Measurements from ENCODE around the gene SF3A1. TPM values are rescaled to one million over a fixed set of nuclear protein-coding genes. Genes with fewer than 3 reads are reported as not detected.

Gene SF3A1
- polyA plus RNA-seq, 1 donor from 2014 or later, result 14.4 TPM

DNA sequence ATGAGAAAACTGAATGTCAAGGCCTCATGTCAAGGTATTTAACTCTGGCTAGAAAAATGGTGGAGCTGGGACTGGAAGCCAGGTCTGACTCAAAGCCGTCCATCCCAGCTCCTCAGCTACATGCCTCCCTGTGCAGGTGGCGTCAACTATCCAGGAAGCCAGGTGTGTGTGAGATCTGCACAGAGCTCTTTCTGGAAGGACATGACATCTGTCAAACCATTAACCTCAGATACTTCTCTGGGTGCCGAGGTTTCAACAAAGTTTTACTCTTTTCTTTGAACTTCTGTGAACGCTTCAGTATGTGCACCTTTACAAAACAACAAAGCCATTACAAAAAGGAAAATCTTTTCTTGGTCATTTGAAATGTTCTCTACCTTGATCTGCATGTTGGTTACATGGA is 60.4 kb downstream of the SF3A1 start:
- Histone ChIP-seq H4K20me1 (ENCODE audit: insufficient read depth) (no peaks in the 10 kb centered on the region), H3K27ac (ENCODE audit: low read length) (no peak overlapping the region), H3K9ac (ENCODE audit: low read length) (no peak overlapping the region), H3K79me2 (replicated peaks; ENCODE audit: insufficient read depth, low read length) (no peaks in the 10 kb centered on the region), H3K4me3 (ENCODE audit: low read length) (no peak overlapping the region), H3K9me2 (ENCODE audit: insufficient read depth, low read length) (no peaks in the 10 kb centered on the region), H3K27me3 (ENCODE audit: insufficient read depth, low read depth, low read length) (no peaks in the 10 kb centered on the region), H3K4me2 (ENCODE audit: low read length) (no peak overlapping the region), H3K36me3 (ENCODE audit: insufficient read depth, low read length) (no peaks in the 10 kb centered on the region), H3K9me3 (ENCODE audit: low read length) (no peaks in the 10 kb centered on the region), H2AFZ (ENCODE audit: low read depth, low read length) (no peak overlapping the region), H3F3A (ENCODE audit: insufficient read depth, low read length, poor library complexity, severe bottlenecking) (no peaks in the 10 kb centered on the region)
- TF ChIP-seq TAF1 (IDR thresholded peaks at IDR 0.05; ENCODE audit: low read depth) (no peak), EZH2 (IDR thresholded peaks at IDR 0.05; ENCODE audit: borderline replicate concordance, insufficient read depth, low read length, poor library complexity, severe bottlenecking) (no peak), RAD21 (conservative IDR thresholded peaks at IDR 0.05) (no peak), POLR2AphosphoS5 (IDR thresholded peaks at IDR 0.05) (no peak), SMC3 (conservative IDR thresholded peaks at IDR 0.05; ENCODE audit: poor library complexity) (no peak), MXI1 (conservative IDR thresholded peaks at IDR 0.05; ENCODE audit: poor library complexity, severe bottlenecking) (no peak), EP300 (conservative IDR thresholded peaks at IDR 0.05; ENCODE audit: poor library complexity, severe bottlenecking) (no peak)
- TF ChIP-seq, protein P1, sequence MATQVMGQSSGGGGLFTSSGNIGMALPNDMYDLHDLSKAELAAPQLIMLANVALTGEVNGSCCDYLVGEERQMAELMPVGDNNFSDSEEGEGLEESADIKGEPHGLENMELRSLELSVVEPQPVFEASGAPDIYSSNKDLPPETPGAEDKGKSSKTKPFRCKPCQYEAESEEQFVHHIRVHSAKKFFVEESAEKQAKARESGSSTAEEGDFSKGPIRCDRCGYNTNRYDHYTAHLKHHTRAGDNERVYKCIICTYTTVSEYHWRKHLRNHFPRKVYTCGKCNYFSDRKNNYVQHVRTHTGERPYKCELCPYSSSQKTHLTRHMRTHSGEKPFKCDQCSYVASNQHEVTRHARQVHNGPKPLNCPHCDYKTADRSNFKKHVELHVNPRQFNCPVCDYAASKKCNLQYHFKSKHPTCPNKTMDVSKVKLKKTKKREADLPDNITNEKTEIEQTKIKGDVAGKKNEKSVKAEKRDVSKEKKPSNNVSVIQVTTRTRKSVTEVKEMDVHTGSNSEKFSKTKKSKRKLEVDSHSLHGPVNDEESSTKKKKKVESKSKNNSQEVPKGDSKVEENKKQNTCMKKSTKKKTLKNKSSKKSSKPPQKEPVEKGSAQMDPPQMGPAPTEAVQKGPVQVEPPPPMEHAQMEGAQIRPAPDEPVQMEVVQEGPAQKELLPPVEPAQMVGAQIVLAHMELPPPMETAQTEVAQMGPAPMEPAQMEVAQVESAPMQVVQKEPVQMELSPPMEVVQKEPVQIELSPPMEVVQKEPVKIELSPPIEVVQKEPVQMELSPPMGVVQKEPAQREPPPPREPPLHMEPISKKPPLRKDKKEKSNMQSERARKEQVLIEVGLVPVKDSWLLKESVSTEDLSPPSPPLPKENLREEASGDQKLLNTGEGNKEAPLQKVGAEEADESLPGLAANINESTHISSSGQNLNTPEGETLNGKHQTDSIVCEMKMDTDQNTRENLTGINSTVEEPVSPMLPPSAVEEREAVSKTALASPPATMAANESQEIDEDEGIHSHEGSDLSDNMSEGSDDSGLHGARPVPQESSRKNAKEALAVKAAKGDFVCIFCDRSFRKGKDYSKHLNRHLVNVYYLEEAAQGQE (IDR thresholded peaks at IDR 0.05; ENCODE audit: borderline replicate concordance), result no peak
- TF ChIP-seq, protein P2, sequence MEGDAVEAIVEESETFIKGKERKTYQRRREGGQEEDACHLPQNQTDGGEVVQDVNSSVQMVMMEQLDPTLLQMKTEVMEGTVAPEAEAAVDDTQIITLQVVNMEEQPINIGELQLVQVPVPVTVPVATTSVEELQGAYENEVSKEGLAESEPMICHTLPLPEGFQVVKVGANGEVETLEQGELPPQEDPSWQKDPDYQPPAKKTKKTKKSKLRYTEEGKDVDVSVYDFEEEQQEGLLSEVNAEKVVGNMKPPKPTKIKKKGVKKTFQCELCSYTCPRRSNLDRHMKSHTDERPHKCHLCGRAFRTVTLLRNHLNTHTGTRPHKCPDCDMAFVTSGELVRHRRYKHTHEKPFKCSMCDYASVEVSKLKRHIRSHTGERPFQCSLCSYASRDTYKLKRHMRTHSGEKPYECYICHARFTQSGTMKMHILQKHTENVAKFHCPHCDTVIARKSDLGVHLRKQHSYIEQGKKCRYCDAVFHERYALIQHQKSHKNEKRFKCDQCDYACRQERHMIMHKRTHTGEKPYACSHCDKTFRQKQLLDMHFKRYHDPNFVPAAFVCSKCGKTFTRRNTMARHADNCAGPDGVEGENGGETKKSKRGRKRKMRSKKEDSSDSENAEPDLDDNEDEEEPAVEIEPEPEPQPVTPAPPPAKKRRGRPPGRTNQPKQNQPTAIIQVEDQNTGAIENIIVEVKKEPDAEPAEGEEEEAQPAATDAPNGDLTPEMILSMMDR (IDR thresholded peaks at IDR 0.05; ENCODE audit: poor library complexity, severe bottlenecking), result no peak

GRCh38 chr22:30295576-30295975 is 61.1 kb downstream of the SF3A1 start:
- H4K20me1 ChIP-seq (ENCODE audit: insufficient read depth), result no peaks in the 10 kb centered on the region
- H3K79me2 ChIP-seq (replicated peaks; ENCODE audit: insufficient read depth, low read length), result no peaks in the 10 kb centered on the region
- no peaks in the 10 kb centered on the region for H3K9me2 ChIP-seq (ENCODE audit: insufficient read depth, low read length)
- no peak overlapping the region for H3K4me2 ChIP-seq (ENCODE audit: low read length)
- no peaks in the 10 kb centered on the region for H3F3A ChIP-seq (ENCODE audit: insufficient read depth, low read length, poor library complexity, severe bottlenecking)
- no peak for TF ChIP-seq EP300 (conservative IDR thresholded peaks at IDR 0.05; ENCODE audit: poor library complexity, severe bottlenecking)
- TF ChIP-seq RAD21 (conservative IDR thresholded peaks at IDR 0.05), result no peak
- no peak overlapping the region for H3K4me3 ChIP-seq (ENCODE audit: low read length)
- no peak overlapping the region for H3K9ac ChIP-seq (ENCODE audit: low read length)
- H2AFZ ChIP-seq (ENCODE audit: low read depth, low read length), result no peak overlapping the region
- H3K36me3 ChIP-seq (ENCODE audit: insufficient read depth, low read length), result no peaks in the 10 kb centered on the region
- no peaks in the 10 kb centered on the region for H3K27me3 ChIP-seq (ENCODE audit: insufficient read depth, low read depth, low read length)
- no peaks in the 10 kb centered on the region for H3K9me3 ChIP-seq (ENCODE audit: low read length)
- no peak overlapping the region for H3K27ac ChIP-seq (ENCODE audit: low read length)

- no peaks in the 10 kb centered on the region for H3K79me2 ChIP-seq (replicated peaks; ENCODE audit: insufficient read depth, low read length)
- H4K20me1 ChIP-seq (ENCODE audit: insufficient read depth), result no peaks in the 10 kb centered on the region
- no peak overlapping the region for H3K9ac ChIP-seq (ENCODE audit: low read length)
- no peaks in the 10 kb centered on the region for H3F3A ChIP-seq (ENCODE audit: insufficient read depth, low read length, poor library complexity, severe bottlenecking)
- H3K9me2 ChIP-seq (ENCODE audit: insufficient read depth, low read length), result no peaks in the 10 kb centered on the region
- no peaks in the 10 kb centered on the region for H3K9me3 ChIP-seq (ENCODE audit: low read length)
- H3K4me2 ChIP-seq (ENCODE audit: low read length), result no peak overlapping the region
- H3K27ac ChIP-seq (ENCODE audit: low read length), result no peak overlapping the region
- TF ChIP-seq TAF1 (IDR thresholded peaks at IDR 0.05; ENCODE audit: low read depth) (no peak), SMC3 (conservative IDR thresholded peaks at IDR 0.05; ENCODE audit: poor library complexity) (no peak), MXI1 (conservative IDR thresholded peaks at IDR 0.05; ENCODE audit: poor library complexity, severe bottlenecking) (no peak), POLR2AphosphoS5 (IDR thresholded peaks at IDR 0.05) (no peak), EP300 (conservative IDR thresholded peaks at IDR 0.05; ENCODE audit: poor library complexity, severe bottlenecking) (no peak), EZH2 (IDR thresholded peaks at IDR 0.05; ENCODE audit: borderline replicate concordance, insufficient read depth, low read length, poor library complexity, severe bottlenecking) (no peak), RAD21 (conservative IDR thresholded peaks at IDR 0.05) (no peak)
- TF ChIP-seq, protein P1 (IDR thresholded peaks at IDR 0.05; ENCODE audit: borderline replicate concordance), result no peak
- TF ChIP-seq, protein P2 (IDR thresholded peaks at IDR 0.05; ENCODE audit: poor library complexity, severe bottlenecking), result no peak
- H2AFZ ChIP-seq (ENCODE audit: low read depth, low read length), result no peak overlapping the region
- no peaks in the 10 kb centered on the region for H3K36me3 ChIP-seq (ENCODE audit: insufficient read depth, low read length)
- no peaks in the 10 kb centered on the region for H3K27me3 ChIP-seq (ENCODE audit: insufficient read depth, low read depth, low read length)
- no peak overlapping the region for H3K4me3 ChIP-seq (ENCODE audit: low read length)
Measured at GRCh38 chr22:30294830-30295229, 61.9 kb downstream of the SF3A1 start.
